Vagina (tissue), 2 donors: ENCODE results near the gene ZFYVE16.

Experiments used
- CTCF ChIP-seq, 3 experiments: fragments of 450-650 bp in 2 of 3; fragments of 200-600 bp in 1 of 3; sonication (generic) in 1 of 3; IDR thresholded peaks; one replicate each; pipeline ENCODE4 v1.5.1; 2017 to 2019; ENCODE audit warnings: antibody characterized with exemption in 3 of 3, mild to moderate bottlenecking in 2 of 3, moderate library complexity in 2 of 3
- POLR2AphosphoS5 ChIP-seq, 2 donors: sonication (generic); formaldehyde crosslinking; IDR thresholded peaks; one replicate each; pipeline ENCODE4 v1.9.0; 2017; ENCODE audit warnings: antibody characterized with exemption in 2 of 2, mild to moderate bottlenecking in 2 of 2, low read depth in 1 of 2; ENCODE audit not compliant: insufficient read depth in 1 of 2

- TF ChIP-seq POLR2AphosphoS5 (IDR thresholded peaks at IDR 0.05; ENCODE audit: insufficient read depth in 1 of 2, low read depth in 1 of 2) (peak; percentile 31 to 60), CTCF (IDR thresholded peaks at IDR 0.05) (peak in 2 of 3 experiments; percentile 16 to 34)
Measured at GRCh38 chr5:80487829-80488721, 80.2 kb downstream of the ZFYVE16 start, which contains the start of gene FAM151B.
